Measurements from ENCODE around the gene GPC3. TPM values are rescaled to one million over a fixed set of nuclear protein-coding genes. Genes with fewer than 3 reads are reported as not detected.

GPC3 gene
- total RNA-seq, 2 donors from 2014 or later, result 2.6 to 2.9 TPM

- ATAC-seq (no peak), DNase-seq (no peak)
- intact Hi-C loops (cut with DNase I, micrococcal nuclease), result no loop called here
Observed at GRCh38 chrX:133607419-133608348, 377.7 kb downstream of the GPC3 start.

- intact Hi-C loops (cut with DNase I, micrococcal nuclease), result no loop called here
- DNase-seq (no peak), ATAC-seq (no peak)
Observed at GRCh38 chrX:133606990-133607389, 378.4 kb downstream of the GPC3 start.

DNA sequence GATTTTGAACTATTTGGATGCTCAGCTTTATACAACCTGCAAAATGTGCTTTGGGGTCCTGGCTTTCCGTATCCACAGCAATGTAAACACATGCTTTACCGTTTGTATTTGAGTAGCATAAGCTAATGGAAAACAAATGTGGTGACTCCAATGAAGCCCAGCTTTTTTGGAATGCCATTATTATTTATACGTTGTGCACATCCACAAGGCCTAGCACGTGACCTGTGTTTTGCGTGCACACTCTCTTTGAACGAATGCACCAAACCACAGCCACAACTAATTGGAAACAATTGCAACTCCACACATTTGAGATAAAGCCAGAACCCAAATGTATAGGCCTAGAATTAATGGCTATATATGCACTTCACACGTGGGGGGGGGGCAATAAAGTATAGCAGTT is 380.6 kb downstream of the GPC3 start:
- DNase-seq (no peak), ATAC-seq (no peak)
- intact Hi-C loops (cut with DNase I, micrococcal nuclease), result no loop called here

GRCh38 chrX:133602881-133603280 is 382.5 kb downstream of the GPC3 start:
- ATAC-seq (no peak), DNase-seq (no peak)
- intact Hi-C loops (cut with DNase I, micrococcal nuclease), result no loop called here

GRCh38 chrX:133601116-133601515 is 384.3 kb downstream of the GPC3 start:
- no peak for ATAC-seq
- no peak for DNase-seq
- intact Hi-C loops (cut with DNase I, micrococcal nuclease), result no loop called here

DNA sequence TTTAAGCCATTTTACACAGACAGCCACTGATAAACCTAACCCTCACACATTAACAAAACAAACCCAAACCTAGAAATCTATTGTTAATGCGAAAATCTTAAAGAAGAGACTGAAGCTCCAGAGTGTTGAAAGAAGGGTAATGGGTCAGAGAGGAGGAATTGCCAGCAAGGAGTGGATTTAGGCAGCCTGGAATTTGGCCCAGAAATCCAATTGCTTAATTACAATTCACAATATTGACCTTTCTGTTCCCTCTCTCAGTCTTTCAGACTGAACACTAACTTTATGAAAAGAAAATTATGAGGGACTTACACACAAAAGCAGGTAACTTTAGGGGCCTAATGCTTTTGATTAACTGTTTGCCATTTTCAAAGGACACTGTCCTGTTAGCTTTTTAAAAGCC is 384.9 kb downstream of the GPC3 start:
- ATAC-seq (no peak), DNase-seq (no peak)
- intact Hi-C loops (cut with DNase I, micrococcal nuclease), result no loop called here

- intact Hi-C loops (cut with DNase I, micrococcal nuclease), result no loop called here
- ATAC-seq (no peak), DNase-seq (no peak)
Observed at GRCh38 chrX:133598601-133599335, 386.6 kb downstream of the GPC3 start.

DNA sequence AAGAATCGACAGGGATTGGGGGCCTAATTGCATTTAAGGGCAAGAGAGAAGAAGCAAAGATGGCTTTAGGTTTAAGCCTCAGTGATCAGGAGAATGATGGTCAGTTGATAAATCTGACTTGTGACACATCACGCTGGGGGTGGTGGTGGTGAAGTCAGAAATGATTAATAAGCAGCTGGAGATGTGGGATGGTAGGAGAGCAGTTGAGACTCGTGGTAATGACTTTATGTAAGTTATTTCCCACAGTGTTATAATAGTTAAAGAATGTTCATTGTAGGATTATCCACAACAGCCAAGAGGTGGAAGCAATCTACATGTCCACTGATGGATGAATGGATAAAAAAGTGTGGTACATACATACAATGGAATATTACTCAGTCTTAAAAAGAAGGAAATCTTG is 391.2 kb downstream of the GPC3 start:
- DNase-seq (no peak), ATAC-seq (no peak)
- intact Hi-C loops (cut with DNase I, micrococcal nuclease), result no loop called here

DNA sequence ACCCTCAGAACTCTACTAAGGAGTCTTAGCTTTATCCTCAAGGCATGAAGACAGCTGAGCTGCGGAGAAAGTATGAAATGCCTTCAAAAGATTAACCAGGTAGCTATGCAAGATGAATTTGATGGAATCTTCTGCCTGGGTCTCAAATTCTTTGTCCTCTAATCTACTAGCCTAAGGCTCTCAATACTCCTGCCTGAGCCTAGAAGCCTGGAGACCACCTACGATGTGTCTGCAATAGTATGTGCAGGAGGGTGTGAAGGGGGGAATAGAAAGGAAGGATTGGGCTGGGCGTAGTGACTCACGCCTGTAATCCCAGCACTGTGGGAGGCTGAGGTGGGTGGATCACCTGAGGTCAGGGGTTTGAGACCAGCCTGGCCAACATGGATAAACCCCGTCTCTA is 391.9 kb downstream of the GPC3 start:
- ATAC-seq (no peak), DNase-seq (no peak)
- intact Hi-C loops (cut with DNase I, micrococcal nuclease), result no loop called here

DNA sequence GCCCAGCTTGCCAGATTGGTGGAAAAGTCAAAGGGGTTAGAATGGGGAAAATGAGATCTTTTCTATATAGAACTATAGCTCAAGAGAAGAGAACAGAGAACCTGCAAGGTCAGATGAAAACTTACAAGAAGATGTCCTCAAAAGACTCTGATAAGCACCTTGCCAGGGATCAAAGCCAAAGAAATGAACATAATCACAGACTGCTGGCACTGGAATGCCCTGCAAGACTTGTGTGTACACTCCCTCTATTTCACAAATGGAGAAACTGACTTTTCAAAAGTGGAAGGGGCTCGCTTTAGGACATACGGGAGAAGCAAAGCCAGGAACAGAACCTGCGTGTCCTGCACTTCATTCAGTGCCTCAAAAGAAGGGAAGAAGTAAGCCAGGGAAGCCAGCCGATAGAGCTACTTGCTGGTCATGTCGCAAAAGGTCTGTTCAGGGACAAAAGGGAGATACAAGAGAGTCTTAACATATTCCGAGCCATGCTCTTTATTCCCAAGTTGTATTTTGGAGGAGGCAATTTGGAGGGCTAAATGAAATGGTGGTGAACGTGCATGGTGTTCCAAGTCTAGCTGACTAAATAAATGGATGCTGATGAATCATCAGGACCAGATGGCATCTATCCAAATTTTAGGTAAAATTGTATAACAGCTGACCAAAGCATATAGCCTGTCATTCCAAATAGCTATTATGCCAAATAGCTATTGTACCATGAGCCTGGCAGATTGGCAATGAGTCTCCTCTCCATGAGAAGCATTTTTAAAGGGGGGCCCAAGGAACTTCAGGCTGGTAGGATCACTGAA is 394.5 kb downstream of the GPC3 start:
- no peak for ATAC-seq
- intact Hi-C loops (cut with DNase I, micrococcal nuclease), result no loop called here
- no peak for DNase-seq

DNA sequence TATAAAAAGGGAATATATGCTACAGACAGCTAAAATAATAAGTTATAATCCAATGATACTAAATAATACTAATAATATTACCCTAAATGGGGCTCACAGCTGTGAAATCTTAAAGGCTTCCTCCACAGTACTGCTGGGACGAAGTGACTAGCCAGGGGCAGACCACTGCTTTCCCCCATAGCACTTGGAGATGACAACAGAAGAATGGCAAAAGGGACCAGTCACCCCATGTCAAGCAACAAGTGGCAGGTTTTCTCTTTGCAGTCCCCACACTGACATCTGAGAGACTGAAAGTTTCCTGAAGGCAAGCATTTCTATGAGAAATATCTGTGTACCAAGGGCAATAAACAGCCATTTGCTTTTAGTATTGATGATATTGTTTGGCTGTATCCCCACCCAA is 396.6 kb downstream of the GPC3 start:
- ATAC-seq, result no peak
- intact Hi-C loops (cut with DNase I, micrococcal nuclease), result no loop called here
- no peak for DNase-seq

- intact Hi-C loops (cut with DNase I, micrococcal nuclease), result no loop called here
- ATAC-seq, result no peak
- no peak for DNase-seq
Observed at GRCh38 chrX:133587818-133588217, 397.6 kb downstream of the GPC3 start.

DNA sequence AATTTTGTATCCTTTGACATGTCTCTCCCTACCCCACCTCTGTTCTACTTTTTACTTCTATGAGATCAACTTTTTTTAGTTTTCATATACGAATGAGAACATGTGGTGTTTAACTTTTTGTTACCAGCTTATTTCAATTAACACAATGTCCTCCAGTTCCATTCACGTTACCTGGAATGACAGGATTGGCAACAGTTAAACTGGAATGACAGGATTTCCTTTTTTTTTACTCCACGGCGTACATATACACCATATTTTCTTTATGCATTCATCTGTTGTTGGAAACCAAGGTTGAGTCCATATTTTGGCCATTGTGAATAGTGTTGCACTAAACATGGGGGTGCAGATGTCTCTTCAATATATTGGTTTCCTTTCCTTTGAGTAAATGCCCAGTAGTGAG is 398.3 kb downstream of the GPC3 start:
- ATAC-seq (no peak), DNase-seq (no peak)
- intact Hi-C loops (cut with DNase I, micrococcal nuclease), result no loop called here

DNA sequence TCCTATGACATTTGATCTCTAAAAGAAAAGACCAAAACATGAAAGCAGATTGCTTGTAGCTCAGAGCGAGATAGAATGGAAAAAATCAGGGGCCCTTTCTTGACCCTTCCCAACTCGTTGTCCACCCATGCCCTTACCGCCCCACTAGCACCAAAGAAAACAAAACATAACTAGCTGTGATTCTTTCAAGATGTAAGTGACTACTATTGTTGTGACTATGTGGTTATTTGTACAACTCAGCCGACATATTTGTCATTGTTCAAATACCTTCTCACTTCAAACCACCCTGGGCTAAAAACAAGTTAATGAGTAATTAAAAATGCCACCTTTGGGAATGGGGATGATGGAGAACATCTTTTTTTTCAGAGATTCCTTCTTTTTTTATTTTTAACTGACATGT is 399.0 kb downstream of the GPC3 start:
- DNase-seq (no peak), ATAC-seq (no peak)
- intact Hi-C loops (cut with DNase I, micrococcal nuclease), result no loop called here

DNA sequence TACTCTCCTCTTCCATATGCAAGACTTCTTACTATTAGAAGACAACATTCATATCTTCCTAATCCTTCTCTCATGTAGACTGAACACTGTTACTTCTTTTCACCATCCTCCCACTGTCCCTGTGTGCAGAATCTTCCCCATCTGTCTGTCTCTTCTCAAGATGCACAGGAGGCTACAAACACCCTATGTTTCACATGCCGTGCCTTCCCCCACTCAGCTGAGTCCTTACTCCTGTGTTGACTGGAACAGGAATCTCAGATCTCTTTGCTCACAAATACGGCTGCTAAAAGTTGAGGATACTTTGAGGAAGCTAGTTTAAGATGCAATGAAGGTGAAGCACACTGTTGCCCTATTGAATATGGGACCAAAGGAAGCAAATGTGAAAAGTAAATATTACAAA is 401.6 kb downstream of the GPC3 start:
- no peak for DNase-seq
- intact Hi-C loops (cut with DNase I, micrococcal nuclease), result no loop called here
- no peak for ATAC-seq

DNA sequence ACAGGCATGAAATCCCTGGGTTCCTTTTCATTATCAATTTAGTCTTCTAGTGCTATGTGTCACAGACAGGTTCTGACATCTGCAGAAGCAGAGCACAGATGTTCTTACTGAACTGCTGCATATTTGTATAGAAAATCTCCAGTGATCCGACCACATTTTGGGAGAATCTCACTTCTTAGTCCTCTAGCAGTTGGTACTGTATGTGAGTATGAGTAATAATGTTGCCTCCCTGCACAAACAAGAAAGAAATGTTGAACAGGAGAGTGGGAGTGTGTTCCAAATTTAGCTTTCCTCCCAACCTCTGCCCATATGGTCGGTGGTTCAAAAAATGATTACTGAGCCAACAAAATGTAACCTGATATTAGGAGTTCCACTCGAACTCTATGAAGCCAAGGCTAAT is 404.8 kb downstream of the GPC3 start:
- no peak for DNase-seq
- no peak for ATAC-seq
- intact Hi-C loops (cut with DNase I, micrococcal nuclease), result no loop called here

DNA sequence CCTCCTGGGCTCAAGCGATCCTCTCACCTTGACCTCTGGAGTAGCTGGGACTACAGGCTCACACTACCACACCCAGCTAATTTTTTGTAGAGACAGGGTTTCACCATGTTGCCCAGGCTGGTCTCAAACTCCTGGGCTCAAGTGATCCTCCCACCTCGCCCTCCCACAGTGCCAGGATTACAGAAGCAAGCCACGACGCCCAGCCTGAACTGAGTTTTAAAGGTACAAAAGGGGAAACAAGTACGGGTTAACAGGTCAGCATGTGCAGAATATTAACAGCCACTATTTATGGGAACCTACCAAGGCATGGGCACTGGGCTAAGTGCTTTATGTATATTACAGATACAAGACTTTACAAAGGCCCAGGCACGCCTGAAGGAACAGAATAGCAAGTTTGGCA is 405.8 kb downstream of the GPC3 start:
- intact Hi-C loops (cut with DNase I, micrococcal nuclease), result no loop called here
- DNase-seq, result no peak
- ATAC-seq, result no peak

GRCh38 chrX:133576876-133577275 is 408.5 kb downstream of the GPC3 start:
- no peak for ATAC-seq
- intact Hi-C loops (cut with DNase I, micrococcal nuclease), result no loop called here
- no peak for DNase-seq

GRCh38 chrX:133575501-133576136 is 409.8 kb downstream of the GPC3 start:
- intact Hi-C loops (cut with DNase I, micrococcal nuclease), result no loop called here
- ATAC-seq, result no peak
- no peak for DNase-seq
